Measurements from ENCODE around the gene PLIN1.

PLIN1 gene

GRCh38 chr15:89623165-89623564, 56.0 kb downstream of the PLIN1 start:
- no peak for DNase-seq

GRCh38 chr15:89621547-89621946, 57.6 kb downstream of the PLIN1 start:
- no peak for DNase-seq

- no peak for DNase-seq
Observed at GRCh38 chr15:89616228-89616627, 62.9 kb downstream of the PLIN1 start.

- DNase-seq: no peak
Observed at GRCh38 chr15:89615135-89615534, 64.0 kb downstream of the PLIN1 start.
